ENCODE measurements around the gene ZNF324. TPM values are rescaled to one million over a fixed set of nuclear protein-coding genes. Genes with fewer than 3 reads are reported as not detected.

The ZNF324 gene
- total and polyA plus RNA-seq, 2 of the 13 experiments (the other 11 are each of a cell fraction or from before 2014, with no cell fraction given), result 1.1 to 4.7 TPM

- TF ChIP-seq LRRFIP1 (CRISPR knock-in tag; conservative IDR thresholded peaks at IDR 0.05), result 0 out of 2 replicates have a peak, but pooled peaks have one; percentile 71
- peak; percentile 72; the same call in 1 of the 3 replicates for TF ChIP-seq MXI1 (IDR thresholded peaks at IDR 0.05; ENCODE audit: borderline replicate concordance, low read depth, low read length)
- TF ChIP-seq ZNF207 (IDR thresholded peaks at IDR 0.05; ENCODE audit: borderline replicate concordance), result no peak
- TF ChIP-seq CC2D1A (CRISPR knock-in tag; IDR thresholded peaks at IDR 0.05), result peak; percentile 83
- no peak; the same call in none of the 2 replicates for TF ChIP-seq BRD4 (CRISPR knock-in tag; IDR thresholded peaks at IDR 0.05)
- TF ChIP-seq DNMT1 (CRISPR knock-in tag; IDR thresholded peaks at IDR 0.05), result peak; percentile 87; the same call in 1 of the 2 replicates
- peak; percentile 81 for TF ChIP-seq HOXA5 (CRISPR knock-in tag; IDR thresholded peaks at IDR 0.05)
- TF ChIP-seq LBX2 (CRISPR knock-in tag; IDR thresholded peaks at IDR 0.05; ENCODE audit: borderline replicate concordance), result peak; percentile 50; the same call in 1 of the 2 replicates
- TF ChIP-seq NFKB2 (CRISPR knock-in tag; IDR thresholded peaks at IDR 0.05; ENCODE audit: borderline replicate concordance), result no peak; the same call in 1 of the 2 replicates
- TF ChIP-seq, protein P1, sequence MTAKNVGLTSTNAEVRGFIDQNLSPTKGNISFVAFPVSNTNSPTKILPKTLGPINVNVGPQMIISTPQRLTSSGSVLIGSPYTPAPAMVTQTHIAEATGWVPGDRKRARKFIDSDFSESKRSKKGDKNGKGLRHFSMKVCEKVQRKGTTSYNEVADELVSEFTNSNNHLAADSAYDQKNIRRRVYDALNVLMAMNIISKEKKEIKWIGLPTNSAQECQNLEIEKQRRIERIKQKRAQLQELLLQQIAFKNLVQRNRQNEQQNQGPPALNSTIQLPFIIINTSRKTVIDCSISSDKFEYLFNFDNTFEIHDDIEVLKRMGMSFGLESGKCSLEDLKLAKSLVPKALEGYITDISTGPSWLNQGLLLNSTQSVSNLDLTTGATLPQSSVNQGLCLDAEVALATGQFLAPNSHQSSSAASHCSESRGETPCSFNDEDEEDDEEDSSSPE (CRISPR knock-in tag; IDR thresholded peaks at IDR 0.05), result peak; percentile 92
- TF ChIP-seq ZNF101 (CRISPR knock-in tag; IDR thresholded peaks at IDR 0.05; ENCODE audit: borderline replicate concordance, low read depth), result no peak
- TF ChIP-seq DZIP1 (CRISPR knock-in tag; IDR thresholded peaks at IDR 0.05), result peak; percentile 70
- TF ChIP-seq IKZF4 (CRISPR knock-in tag; IDR thresholded peaks at IDR 0.05; ENCODE audit: borderline replicate concordance, low read depth, not compliant biosample characterization), result peak; percentile 62
- peak; percentile 92 for TF ChIP-seq ZNF746 (CRISPR knock-in tag; IDR thresholded peaks at IDR 0.05)
- peak; percentile 100 for TF ChIP-seq ZNF672 (CRISPR knock-in tag; IDR thresholded peaks at IDR 0.05)
- no peak for TF ChIP-seq MAFF (IDR thresholded peaks at IDR 0.05; ENCODE audit: low read depth, low read length)
- TF ChIP-seq FUBP1 (CRISPR knock-in tag; IDR thresholded peaks at IDR 0.05; ENCODE audit: borderline replicate concordance), result peak; percentile 37; the same call in 1 of the 2 replicates
Measured at GRCh38 chr19:58519355-58520256, 52.7 kb downstream of the ZNF324 start, which contains the start of gene ZBTB45 (continued).
